Kidney (tissue), 14 donors: ENCODE data around the gene PLIN5. TPM values are rescaled to one million over a fixed set of nuclear protein-coding genes. Genes with fewer than 3 reads are reported as not detected.

Experiments
- DNase-seq, 5 donors: peaks; one replicate each; pipeline ENCODE4 v3.0.0-alpha.2; 2013 to 2020
- FAIRE-seq: peaks from 2 replicates; lab custom pipeline; 2012; peaks lifted over from hg19 to GRCh38; lab: Jason Lieb, UNC
- H3K27ac ChIP-seq, 2 donors: one replicate each; pipeline ENCODE4 v1.7.0; 2013; ENCODE audit warnings: low read depth in 2 of 2, low read length in 2 of 2, inconsistent platforms in 1 of 2
- H3K27me3 ChIP-seq: one replicate; pipeline ENCODE4 v1.7.1; 2013; ENCODE audit warnings: low read length, inconsistent platforms; ENCODE audit not compliant: control insufficient read depth, insufficient read depth
- H3K36me3 ChIP-seq, 3 donors: one replicate each; pipeline versions ENCODE4 v1.7.0 to v1.7.1; 2013; ENCODE audit warnings: low read length in 3 of 3, control low read depth in 1 of 3, inconsistent platforms in 1 of 3; ENCODE audit not compliant: insufficient read depth in 3 of 3, control insufficient read depth in 2 of 3
- H3K4me1 ChIP-seq, 3 donors: one replicate each; pipeline versions ENCODE4 v1.7.0 to v1.7.1; 2013; ENCODE audit warnings: low read length in 3 of 3, inconsistent platforms in 1 of 3, low read depth in 1 of 3; ENCODE audit not compliant: control insufficient read depth in 2 of 3, insufficient read depth in 2 of 3
- H3K4me3 ChIP-seq, 3 donors: one replicate each; pipeline versions ENCODE4 v1.7.0 to v1.8.1; 2013; ENCODE audit warnings: low read length in 3 of 3, control low read depth in 1 of 3, inconsistent platforms in 1 of 3
- H3K9ac ChIP-seq, 3 donors: one replicate each; pipeline versions ENCODE4 v1.7.0 to v1.7.1; 2013; ENCODE audit warnings: low read length in 3 of 3, control low read depth in 1 of 3, inconsistent platforms in 1 of 3
- H3K9me3 ChIP-seq, 3 donors: one replicate each; pipeline versions ENCODE4 v1.7.0 to v1.7.1; 2013; ENCODE audit warnings: low read length in 3 of 3, control low read depth in 1 of 3, inconsistent platforms in 1 of 3; ENCODE audit not compliant: control insufficient read depth in 2 of 3, insufficient read depth in 1 of 3
- intact Hi-C: fragments of 100-400 bp; cut with DNase I; formaldehyde crosslinking; loops from one replicate; pipeline ENCODE4 v1.11.1; 2022
- polyA plus RNA-seq: library from polyadenylated mRNA; stranded (reverse); fragments of 350-450 nt; fragmentation: Illumina TruSeq; extraction: RNeasy Lipid Tissue Mini Kit (QIAGEN cat#74804); gene quantifications from one replicate; pipeline ENCODE4 v1.2.3, GENCODE V29; 2014; ENCODE audit warnings: low read depth, low replicate concordance; ENCODE audit not compliant: insufficient read depth
- total RNA-seq: library from RNA; stranded (reverse); fragmentation: NEBNext Ultra II Directional; extraction: Animal tissue kit (Norgen Biotek cat#: 25700); gene quantifications from one replicate; pipeline ENCODE4 v1.2.1, GENCODE V29; 2021
- TF ChIP-seq, protein P1 (sequence below): IDR thresholded peaks from 3 replicates; pipeline ENCODE4 v1.5.1; 2012; ENCODE audit warnings: mild to moderate bottlenecking, moderate library complexity, borderline replicate concordance; ENCODE audit not compliant: insufficient read depth; ENCODE audit errors: extremely low read depth
- donor health status: control.
- donor health status: control.
- donor health status: control.
- donor health status: control.
- donor health status: control.
- donor health status: DM: yes; HTN: yes; CAD: no.
- donor health status: Normal renal cell carcinoma (clear cell type).

PLIN5 gene
- total and polyA plus RNA-seq, 2 donors from 2014 or later, result 21.2 to 30.7 TPM

- intact Hi-C loops, result no loop called here
- TF ChIP-seq, protein P1, sequence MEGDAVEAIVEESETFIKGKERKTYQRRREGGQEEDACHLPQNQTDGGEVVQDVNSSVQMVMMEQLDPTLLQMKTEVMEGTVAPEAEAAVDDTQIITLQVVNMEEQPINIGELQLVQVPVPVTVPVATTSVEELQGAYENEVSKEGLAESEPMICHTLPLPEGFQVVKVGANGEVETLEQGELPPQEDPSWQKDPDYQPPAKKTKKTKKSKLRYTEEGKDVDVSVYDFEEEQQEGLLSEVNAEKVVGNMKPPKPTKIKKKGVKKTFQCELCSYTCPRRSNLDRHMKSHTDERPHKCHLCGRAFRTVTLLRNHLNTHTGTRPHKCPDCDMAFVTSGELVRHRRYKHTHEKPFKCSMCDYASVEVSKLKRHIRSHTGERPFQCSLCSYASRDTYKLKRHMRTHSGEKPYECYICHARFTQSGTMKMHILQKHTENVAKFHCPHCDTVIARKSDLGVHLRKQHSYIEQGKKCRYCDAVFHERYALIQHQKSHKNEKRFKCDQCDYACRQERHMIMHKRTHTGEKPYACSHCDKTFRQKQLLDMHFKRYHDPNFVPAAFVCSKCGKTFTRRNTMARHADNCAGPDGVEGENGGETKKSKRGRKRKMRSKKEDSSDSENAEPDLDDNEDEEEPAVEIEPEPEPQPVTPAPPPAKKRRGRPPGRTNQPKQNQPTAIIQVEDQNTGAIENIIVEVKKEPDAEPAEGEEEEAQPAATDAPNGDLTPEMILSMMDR, result no peak
- Histone ChIP-seq H3K27ac (no peak within 1 kb of the TSS), H3K9ac (no peak within 1 kb of the TSS), H3K9me3 (no peaks in the 10 kb centered on the region), H3K4me1 (peaks cover 0 to 2% (median 0%) of the 10 kb centered on the region in 3 donors), H3K27me3 (no peaks in the 10 kb centered on the region), H3K36me3 (no peaks in the 10 kb centered on the region), H3K4me3 (no peak within 1 kb of the TSS)
- FAIRE-seq (no peak), DNase-seq (peak in 4 of 5 donors; percentile 33 to 91 (median 46))
These were observed 4.9 kb upstream of the PLIN5 start, which contains the start of gene LRG1 for GRCh38 chr19:4539693-4540581. TSS of gene LRG1 (minus strand) at chr19:4540036. CDS start at chr19:4540013, 23 bp downstream.

DNA sequence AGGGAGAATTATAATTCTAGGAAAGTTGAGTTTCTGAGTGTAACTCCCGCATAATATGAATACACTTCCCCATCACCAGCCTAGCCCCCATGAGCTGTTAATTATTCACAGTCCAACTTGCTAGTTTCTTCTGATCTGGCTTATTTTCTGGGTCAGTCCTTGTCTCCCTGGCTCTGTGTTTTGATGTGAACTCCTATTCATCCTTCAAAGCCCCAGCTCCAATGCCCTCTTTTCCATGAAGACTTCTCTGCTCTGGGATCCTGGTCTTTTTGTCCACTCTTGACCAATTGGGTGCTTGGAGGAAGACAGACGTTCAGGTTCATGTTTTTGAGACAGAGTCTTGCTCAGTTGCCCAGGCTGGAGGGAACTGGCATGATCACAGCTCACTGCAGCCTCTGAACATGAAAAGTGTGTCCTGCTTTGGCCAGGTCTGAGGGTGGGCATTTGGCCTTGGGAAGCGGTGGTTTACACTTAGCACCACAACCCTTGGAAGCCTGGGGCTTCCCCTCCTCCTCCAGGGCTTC is 4.2 kb upstream of the PLIN5 start:
- no peak overlapping the region for H3K27ac ChIP-seq
- FAIRE-seq (no peak), DNase-seq (no peak)
- no peaks in the 10 kb centered on the region for H3K36me3 ChIP-seq
- TF ChIP-seq, protein P1, result no peak
- H3K27me3 ChIP-seq, result no peaks in the 10 kb centered on the region
- H3K4me3 ChIP-seq, result no peak overlapping the region
- intact Hi-C loops, result no loop called here
- no peaks in the 10 kb centered on the region for H3K9me3 ChIP-seq
- peaks cover 0 to 2% (median 0%) of the 10 kb centered on the region in 3 donors for H3K4me1 ChIP-seq
- H3K9ac ChIP-seq, result no peak overlapping the region

GRCh38 chr19:4538601-4538954 is 3.6 kb upstream of the PLIN5 start:
- H3K9me3 ChIP-seq, result no peaks in the 10 kb centered on the region
- TF ChIP-seq, protein P1, result no peak
- no peak for FAIRE-seq
- intact Hi-C loops, result no loop called here
- no peak overlapping the region for H3K27ac ChIP-seq
- peak in 1 of 5 donors; percentile 43 for DNase-seq
- H3K9ac ChIP-seq, result no peak overlapping the region
- peaks cover 0 to 2% (median 0%) of the 10 kb centered on the region in 3 donors for H3K4me1 ChIP-seq
- H3K4me3 ChIP-seq, result no peak overlapping the region
- no peaks in the 10 kb centered on the region for H3K27me3 ChIP-seq
- no peaks in the 10 kb centered on the region for H3K36me3 ChIP-seq
